Psoas muscle (tissue), 8 donors: Measurements from ENCODE around the gene ZIC1. TPM values are rescaled to one million over a fixed set of nuclear protein-coding genes. Genes with fewer than 3 reads are reported as not detected.

ENCODE experiments used
- ATAC-seq, 4 donors: fragments of 200-7000 bp; cut with Tn5 transposase; one replicate each; pipeline ENCODE4 v1.9.1; 2020; ENCODE audit warnings: moderate library complexity in 3 of 4, mild to moderate bottlenecking in 2 of 4
- DNase-seq, 2 donors: peaks; one replicate each; pipeline ENCODE4 v3.0.0-alpha.2; 2020
- H3K27ac ChIP-seq: fragments of 200-600 bp; one replicate; pipeline ENCODE4 v1.8.0; 2022
- H3K27me3 ChIP-seq, 3 donors: fragments of 200-600 bp in 1 of 3; one replicate each; pipeline versions ENCODE4 v1.6.1 to v1.8.0; 2013 to 2022; ENCODE audit warnings: low read length in 2 of 3, mild to moderate bottlenecking in 2 of 3, moderate library complexity in 1 of 3; ENCODE audit not compliant: insufficient read depth in 3 of 3
- H3K36me3 ChIP-seq, 2 donors: fragments of 200-600 bp in 1 of 2; one replicate each; pipeline versions ENCODE4 v1.6.1 to v1.8.0; 2013 to 2022; ENCODE audit warnings: low read depth in 1 of 2, mild to moderate bottlenecking in 1 of 2, moderate library complexity in 1 of 2; ENCODE audit not compliant: insufficient read depth in 1 of 2
- H3K4me1 ChIP-seq: fragments of 200-600 bp; one replicate; pipeline ENCODE4 v1.8.0; 2022
- H3K4me3 ChIP-seq: fragments of 200-600 bp; one replicate; pipeline ENCODE4 v1.8.0; 2022; ENCODE audit warnings: mild to moderate bottlenecking
- H3K9me3 ChIP-seq: fragments of 200-600 bp; one replicate; pipeline ENCODE4 v1.8.0; 2022
- CTCF ChIP-seq: fragments of 200-600 bp; IDR thresholded peaks from one replicate; pipeline ENCODE4 v1.8.0; 2022; ENCODE audit warnings: antibody characterized with exemption
- WGBS, 3 donors: extraction: QIAGEN DNeasy Blood & Tissue Kit; methylation state at CpG; one replicate each; pipeline versions ENCODE4 v1.1.6 to v1.1.7; 2013; 5-methylcytosine and 5-hydroxymethylcytosine counted together
- intact Hi-C, 2 donors: fragments of 100-400 bp; cut with DNase I; formaldehyde crosslinking; loops; one replicate each; pipeline versions ENCODE4 v1.11.0 to v1.14.2; 2022
- polyA plus RNA-seq, 3 donors: library from polyadenylated mRNA; stranded (reverse); fragments of 200-250 nt; gene quantifications; one replicate each; pipeline ENCODE4 v1.2.3, GENCODE V29; 2013
- total RNA-seq, 4 donors: library from RNA; stranded (reverse); fragmentation: NEBNext Ultra II Directional in 2 of 4; extraction: Animal tissue kit (Norgen Biotek cat#: 25700) in 2 of 4; gene quantifications; one replicate each; pipeline versions ENCODE4 v1.2.1 to v1.2.4, GENCODE V29; 2021 to 2023
- donor health status: healthy with polysubstance abuse.
- donor health status: DM: no; HTN: no; CAD: no; lungs with moderate emphysema.
- donor health status: Bipolar disorder and iron deficiency.
- donor health status: healthy.
- donor health status: DM: yes; HTN: yes; CAD: no.
- donor health status: DM: no; HTN: no; CAD: no.
- donor health status: DM: no; HTN: no; CAD: no.
- donor health status: DM: yes; HTN: yes; CAD: no.

ZIC1 gene
- total and polyA plus RNA-seq, 7 donors, result 2.3 to 10.2 (median 4.5) TPM

GRCh38 chr3:147381596-147381995 lies 27.6 kb upstream of the ZIC1 start:
- intact Hi-C loops, result no loop called here
- H3K4me3 ChIP-seq, result no peak overlapping the region
- no peak for TF ChIP-seq CTCF
- peaks cover 4 to 43% (median 10%) of the 10 kb centered on the region in 3 donors for H3K27me3 ChIP-seq
- DNase-seq (no peak), ATAC-seq (no peak)
- H3K9me3 ChIP-seq, result no peaks in the 10 kb centered on the region
- WGBS, 3 donors, result 57 to 69% (median 69%) methylated on average over 6 of the region's 6 CpGs
- no peak overlapping the region for H3K27ac ChIP-seq
- no peaks in the 10 kb centered on the region for H3K4me1 ChIP-seq
- H3K36me3 ChIP-seq, result no peaks in the 10 kb centered on the region

- Histone ChIP-seq H3K9me3 (no peaks in the 10 kb centered on the region), H3K27ac (no peak overlapping the region), H3K27me3 (peaks cover 0 to 33% (median 3%) of the 10 kb centered on the region in 3 donors), H3K36me3 (no peaks in the 10 kb centered on the region), H3K4me1 (no peaks in the 10 kb centered on the region), H3K4me3 (no peak overlapping the region)
- no peak for DNase-seq
- intact Hi-C loops, result no loop called here
- peak; percentile 4 for TF ChIP-seq CTCF
- WGBS, 3 donors, result 47 to 52% (median 48%) methylated on average over 6 of the region's 6 CpGs
- no peak for ATAC-seq
Observed at GRCh38 chr3:147383617-147384016, 25.5 kb upstream of the ZIC1 start.

- DNase-seq (no peak), ATAC-seq (no peak)
- Histone ChIP-seq H3K9me3 (no peaks in the 10 kb centered on the region), H3K27ac (no peak overlapping the region), H3K4me3 (no peak overlapping the region), H3K27me3 (peaks cover 0 to 33% (median 7%) of the 10 kb centered on the region in 3 donors), H3K4me1 (no peaks in the 10 kb centered on the region), H3K36me3 (no peaks in the 10 kb centered on the region)
- intact Hi-C loops, result no loop called here
- 51 to 59% (median 56%) methylated on average over 27 of the region's 27 CpGs for WGBS, 3 donors
- no peak for TF ChIP-seq CTCF
Observed at GRCh38 chr3:147384210-147385058, 24.7 kb upstream of the ZIC1 start.

GRCh38 chr3:147385059-147386012 lies 23.8 kb upstream of the ZIC1 start:
- ATAC-seq (no peak), DNase-seq (no peak)
- no peaks in the 10 kb centered on the region for H3K4me1 ChIP-seq
- peaks cover 0 to 38% (median 8%) of the 10 kb centered on the region in 3 donors for H3K27me3 ChIP-seq
- H3K36me3 ChIP-seq, result no peaks in the 10 kb centered on the region
- H3K4me3 ChIP-seq, result no peak overlapping the region
- 54 to 63% (median 61%) methylated on average over 23 of the region's 23 CpGs for WGBS, 3 donors
- H3K9me3 ChIP-seq, result no peaks in the 10 kb centered on the region
- no peak overlapping the region for H3K27ac ChIP-seq
- intact Hi-C loops, result no loop called here
- TF ChIP-seq CTCF, result no peak
